Fibroblast of peridontal ligament (primary cell): ENCODE results near the gene LPCAT2.

Source experiments
- DNase-seq: peaks from one replicate; pipeline ENCODE4 v3.0.0-alpha.2; 2010; ENCODE audit errors: extremely low read depth

The LPCAT2 gene, protein sequence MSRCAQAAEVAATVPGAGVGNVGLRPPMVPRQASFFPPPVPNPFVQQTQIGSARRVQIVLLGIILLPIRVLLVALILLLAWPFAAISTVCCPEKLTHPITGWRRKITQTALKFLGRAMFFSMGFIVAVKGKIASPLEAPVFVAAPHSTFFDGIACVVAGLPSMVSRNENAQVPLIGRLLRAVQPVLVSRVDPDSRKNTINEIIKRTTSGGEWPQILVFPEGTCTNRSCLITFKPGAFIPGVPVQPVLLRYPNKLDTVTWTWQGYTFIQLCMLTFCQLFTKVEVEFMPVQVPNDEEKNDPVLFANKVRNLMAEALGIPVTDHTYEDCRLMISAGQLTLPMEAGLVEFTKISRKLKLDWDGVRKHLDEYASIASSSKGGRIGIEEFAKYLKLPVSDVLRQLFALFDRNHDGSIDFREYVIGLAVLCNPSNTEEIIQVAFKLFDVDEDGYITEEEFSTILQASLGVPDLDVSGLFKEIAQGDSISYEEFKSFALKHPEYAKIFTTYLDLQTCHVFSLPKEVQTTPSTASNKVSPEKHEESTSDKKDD

DNA sequence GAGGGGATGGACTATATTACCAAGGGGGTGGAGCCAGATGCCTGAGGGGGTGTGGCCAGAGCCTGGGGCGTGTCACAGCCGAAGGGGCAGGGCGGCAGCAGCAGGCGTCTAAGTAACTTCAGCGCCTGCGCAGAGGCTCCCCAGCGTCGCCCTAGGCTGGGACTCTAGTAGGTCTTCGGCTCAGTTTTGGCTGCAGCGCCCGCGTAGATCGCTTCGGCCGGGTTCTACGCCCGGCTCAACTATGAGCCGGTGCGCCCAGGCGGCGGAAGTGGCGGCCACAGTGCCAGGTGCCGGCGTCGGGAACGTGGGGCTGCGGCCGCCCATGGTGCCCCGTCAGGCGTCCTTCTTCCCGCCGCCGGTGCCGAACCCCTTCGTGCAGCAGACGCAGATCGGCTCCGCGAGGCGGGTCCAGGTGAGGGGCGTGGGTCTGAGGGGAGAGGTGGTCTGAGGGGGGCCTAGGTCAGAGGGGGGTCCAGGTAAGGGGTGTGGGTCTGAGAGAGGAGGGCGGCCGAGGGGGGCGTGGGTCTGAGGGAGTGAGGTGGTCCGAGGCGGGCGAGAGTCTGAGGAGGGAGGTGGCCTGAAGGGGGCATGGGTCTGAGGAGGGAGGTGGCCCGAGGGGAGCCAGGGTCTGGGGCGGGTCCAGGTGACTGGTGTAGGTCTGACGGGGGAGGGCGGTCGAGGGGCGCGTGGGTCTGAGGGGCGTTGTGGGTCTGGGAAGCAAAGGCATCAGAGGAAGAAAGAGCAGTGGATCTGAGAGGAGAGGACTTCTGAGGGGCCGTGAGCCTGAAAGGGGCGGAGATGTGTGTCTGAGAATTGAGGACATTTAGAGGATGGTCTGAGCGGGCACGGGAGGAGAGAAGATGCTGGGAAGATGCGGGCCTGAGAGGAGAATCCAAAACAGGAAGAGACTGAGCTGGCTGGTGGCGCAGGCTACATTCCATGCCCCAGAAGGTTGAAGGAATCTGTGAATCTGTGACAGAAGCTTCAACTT lies at the start of gene LPCAT2:
LPCAT2 (plus strand) TSS at position 132 of the 991 bp plus-strand sequence; CDS start at position 242, 110 bp downstream.
- peak; percentile 80 for DNase-seq

DNA sequence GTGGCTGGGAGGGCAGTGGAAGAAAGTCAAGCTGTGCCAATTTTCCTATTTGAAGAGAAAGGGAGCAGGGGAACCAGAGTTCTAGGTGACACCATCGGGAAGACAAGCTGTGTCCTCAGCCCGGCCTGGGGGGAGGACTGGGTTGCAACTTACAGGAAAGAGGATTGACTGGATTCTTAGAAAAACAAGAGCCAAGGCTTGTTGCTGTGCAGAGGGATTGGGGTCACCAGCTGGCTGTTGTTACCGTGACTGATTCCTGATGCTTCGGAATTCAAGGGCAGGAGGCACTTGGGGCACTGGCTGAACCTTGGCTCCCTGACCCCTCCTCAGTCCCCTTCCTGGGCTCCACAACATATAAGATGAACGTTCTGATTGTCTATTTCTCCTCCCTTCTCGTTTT lies 46.6 kb upstream of the LPCAT2 start:
- DNase-seq, result no peak

DNA sequence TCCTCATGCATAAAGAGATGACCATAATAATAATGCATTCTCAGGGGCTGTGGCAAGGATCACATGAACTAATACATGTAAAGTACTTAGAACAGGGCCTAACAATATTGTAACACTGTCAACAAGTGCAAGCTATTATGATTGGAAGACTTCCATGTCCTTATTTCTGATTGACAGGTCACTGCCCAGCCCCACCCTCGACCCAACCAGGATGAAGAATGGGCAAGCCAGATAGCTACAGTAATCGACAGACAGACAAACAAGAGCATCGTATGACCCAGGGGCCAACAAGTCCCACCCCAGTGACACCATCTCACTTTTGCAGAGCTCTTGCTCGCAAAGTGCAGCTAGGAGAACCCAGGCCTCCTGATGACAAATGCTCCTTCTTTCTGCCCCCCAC lies 44.5 kb upstream of the LPCAT2 start:
- DNase-seq, result no peak

DNA sequence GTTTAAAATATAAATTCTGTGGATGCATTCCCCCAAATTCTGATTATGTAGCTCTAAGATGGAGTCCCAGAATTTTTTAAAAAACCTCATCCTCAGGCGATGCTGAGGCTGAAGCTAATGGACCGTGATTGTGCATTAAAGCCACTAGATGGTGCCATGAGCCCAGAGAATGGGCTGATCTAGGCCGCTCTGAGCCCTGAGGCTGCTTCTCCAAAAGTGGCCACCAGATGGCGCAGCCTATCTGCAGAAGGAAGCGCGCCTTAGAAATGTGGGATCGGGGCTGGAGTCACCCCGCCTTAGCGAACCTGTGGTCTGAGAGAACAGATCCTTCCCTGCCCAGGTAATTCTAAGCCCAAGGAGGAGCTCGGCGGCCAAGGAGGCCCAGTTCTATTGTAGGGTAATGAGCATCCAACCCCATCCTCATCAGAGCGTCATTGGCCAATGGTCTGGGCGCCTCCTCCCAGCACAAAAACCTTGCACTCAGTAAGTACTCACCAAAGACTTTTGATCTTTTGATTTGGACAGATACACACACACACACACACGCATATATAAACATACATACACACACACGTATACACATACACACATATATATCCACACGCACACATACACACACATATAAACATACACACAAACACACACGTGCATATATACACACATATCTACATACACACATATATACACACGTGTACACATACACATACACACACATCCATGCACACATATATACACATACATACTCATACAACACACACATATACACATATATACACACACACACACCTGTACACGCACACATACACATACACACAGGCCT lies 43.6 kb upstream of the LPCAT2 start:
- peak; percentile 90 for DNase-seq

DNA sequence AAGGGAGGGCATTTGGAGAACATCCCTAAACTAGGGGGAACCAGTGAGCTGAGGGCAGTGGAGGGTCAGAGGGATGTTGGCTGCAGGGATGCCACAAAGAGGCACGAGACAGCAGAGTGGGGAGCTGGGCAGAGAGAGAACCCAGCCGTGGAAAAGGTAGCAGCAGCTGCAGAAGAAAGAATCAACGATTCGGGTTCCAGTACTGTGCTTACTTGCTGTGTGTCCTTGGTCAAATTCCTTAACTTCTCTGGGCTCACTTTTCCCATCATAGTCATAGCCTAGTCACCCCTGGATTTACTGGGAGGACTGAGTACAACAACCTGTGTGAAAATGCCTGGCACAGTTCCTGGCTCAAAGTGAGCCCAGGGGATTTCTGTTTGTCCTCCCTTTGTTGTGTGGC lies 42.7 kb upstream of the LPCAT2 start:
- DNase-seq, result no peak

DNA sequence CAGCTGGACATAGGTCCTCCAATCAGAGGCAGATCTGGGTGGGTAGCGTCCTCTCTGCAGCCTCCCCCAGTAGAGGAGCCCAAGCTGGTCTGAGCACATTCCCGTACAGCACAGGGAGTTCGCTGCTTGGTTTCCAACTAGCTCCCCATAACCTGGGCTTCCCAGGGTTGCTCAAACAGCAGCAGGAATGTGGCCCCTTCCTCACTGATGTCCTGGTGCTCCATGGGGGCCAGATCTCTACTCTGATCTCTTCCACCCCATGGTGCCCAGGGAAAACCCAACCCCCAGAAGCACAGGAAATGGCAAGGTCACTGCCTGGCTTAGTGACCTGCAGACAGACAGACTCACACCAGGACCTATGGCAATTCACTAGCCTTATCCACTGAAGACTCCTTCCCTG lies 41.0 kb upstream of the LPCAT2 start:
- DNase-seq, result no peak

DNA sequence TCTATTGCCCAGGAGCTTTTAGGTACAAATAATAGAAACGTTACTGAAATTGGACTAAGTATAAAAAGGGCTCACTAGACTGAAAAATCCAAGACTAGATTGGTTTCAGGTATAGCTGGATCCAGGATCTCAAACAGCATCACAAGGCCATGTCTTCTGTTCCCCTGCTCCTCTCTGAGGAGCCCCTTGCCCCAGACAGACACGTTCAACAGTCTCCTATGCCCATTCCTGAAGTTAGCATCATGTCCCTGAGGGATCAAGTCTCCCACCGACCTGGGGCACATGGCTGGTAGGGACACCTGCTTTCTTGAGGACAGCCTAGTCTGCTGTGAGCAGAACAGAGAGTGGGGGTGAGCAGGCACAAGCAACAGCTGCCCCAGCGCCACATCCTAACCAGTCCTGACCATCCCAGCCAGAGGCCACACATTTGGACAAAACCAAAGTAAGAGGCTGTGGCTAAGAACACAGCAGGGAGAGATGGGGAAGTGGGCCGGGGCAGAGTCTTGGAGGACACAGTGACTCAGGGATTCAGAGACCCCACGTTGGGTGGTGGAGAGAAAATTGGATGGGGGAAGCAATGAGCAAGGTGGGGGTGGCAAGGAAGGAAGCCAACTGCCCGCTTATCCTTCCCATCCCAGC lies 40.4 kb upstream of the LPCAT2 start:
- no peak for DNase-seq

DNA sequence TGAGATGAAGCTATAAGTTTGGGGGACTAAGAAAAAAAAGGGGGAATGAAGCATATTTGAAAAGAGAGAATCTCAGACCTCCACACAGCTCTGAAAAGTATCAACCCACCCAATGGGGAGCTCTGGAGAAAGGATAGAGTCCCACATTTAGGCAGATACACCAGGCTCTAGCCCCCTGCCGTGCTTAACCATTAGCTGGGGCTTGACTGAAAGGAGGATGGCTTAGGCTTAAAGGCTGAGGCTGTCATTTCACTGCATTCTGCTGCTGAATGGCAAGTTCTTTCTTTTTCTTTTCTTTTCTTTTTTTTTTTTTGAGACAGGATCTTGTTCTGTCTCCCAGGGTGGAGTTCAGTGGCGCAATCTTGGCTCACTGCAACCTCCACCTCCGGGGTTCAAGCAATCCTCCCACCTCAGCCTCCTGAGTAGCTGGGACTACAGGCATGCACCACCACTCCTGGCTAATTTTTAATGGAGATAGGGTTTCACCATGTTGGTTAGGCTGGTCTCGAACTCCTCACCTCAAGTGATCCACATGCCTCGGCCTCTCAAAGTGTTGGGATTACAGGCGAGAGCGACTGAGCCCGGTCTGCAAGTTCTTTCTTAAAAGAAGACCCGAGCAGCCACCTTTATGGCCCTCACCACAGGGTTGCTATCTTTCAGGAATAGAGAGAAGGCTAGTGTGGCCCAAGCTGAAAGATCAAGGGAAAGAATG lies 38.9 kb upstream of the LPCAT2 start:
- no peak for DNase-seq

DNA sequence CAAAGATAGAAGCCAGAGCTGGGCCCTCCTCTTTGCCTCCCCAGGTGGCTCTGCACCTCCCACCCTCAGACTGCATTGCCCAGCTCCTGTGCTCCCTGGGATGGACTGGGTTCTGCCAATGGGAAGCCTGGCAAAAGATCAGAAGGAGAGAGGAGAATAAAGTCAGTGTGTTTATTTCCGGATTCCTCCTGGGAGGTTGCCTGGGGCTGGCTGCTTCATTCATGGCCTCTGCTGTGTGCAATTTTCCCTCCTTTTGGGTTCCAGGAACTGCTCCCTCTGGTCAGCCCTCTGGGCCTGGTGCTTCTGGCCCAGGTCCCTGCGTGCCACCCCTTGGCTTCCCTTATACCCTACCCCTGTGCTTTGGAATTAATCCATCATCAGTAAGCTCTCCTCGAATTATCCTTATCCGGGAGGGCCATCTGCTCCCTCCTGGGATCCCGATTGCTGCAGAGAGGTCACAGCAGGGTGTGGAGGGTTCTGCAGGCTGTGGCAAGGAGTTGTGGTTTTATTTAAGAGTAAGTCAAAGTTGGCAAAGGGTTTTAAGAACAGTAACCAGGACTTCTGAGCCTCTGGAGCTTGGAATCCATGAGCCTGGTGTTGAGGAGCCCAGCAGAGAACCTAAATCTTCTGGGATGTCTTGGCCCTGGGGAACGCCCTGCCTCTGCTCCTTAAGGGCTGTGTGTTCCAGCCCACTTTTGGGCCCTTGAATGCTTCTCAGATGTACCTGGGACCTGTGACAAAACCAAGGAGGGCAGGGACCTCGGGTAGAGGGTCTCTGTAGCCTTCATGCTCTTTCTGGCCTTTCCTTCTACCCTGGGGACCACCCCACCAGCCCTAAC lies 38.1 kb upstream of the LPCAT2 start:
- DNase-seq, result peak; percentile 84

DNA sequence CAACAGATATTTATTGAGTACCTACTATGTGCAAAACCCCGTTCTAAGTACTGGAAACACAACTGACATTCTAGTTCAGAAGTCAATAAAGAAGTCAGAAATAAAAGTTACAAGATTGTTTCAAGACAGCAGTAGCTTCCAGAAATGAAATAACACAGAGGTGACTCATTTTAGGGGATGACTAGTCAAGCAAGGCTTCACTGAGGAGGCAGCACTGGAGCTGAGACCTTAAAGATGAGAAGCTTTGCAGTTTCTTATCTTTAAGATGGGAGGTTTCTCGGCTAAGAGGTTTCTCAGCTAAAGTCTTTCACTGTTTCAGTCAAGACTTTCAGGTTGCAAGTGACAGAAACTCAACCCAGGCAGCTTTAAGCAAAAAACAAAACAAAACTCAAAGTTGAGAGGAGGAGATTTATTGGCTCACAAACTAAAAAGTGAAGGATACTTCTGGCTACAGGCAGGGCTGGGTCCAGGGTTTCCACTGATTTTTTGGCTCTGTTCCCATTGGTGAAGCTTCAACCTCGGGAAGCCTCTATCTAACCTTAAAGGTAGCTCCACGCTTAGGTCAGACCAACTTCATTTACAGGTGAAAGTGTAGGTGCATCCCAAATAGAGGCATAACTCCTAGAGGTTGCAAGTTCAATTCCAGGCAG lies 37.3 kb upstream of the LPCAT2 start:
- peak; percentile 88 for DNase-seq

DNA sequence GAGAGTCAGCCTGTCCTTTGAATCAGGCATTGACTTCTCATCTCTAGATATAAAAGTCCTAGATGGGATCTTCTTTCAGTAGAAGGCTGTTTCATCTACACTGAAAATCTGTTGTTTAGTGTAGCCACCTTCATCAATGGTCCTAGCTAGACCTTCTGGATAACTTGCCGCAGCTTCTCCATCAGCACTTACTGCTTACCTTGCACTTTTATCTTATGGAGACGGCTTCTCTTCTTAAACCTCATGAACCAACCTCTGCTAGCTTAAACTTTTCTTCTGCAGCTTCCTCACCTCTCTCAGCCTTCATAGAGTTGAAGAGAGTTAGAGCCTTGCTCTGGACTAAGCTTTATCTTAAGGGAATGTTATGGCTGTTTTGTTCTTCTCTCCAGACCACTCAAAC lies 35.3 kb upstream of the LPCAT2 start:
- no peak for DNase-seq

DNA sequence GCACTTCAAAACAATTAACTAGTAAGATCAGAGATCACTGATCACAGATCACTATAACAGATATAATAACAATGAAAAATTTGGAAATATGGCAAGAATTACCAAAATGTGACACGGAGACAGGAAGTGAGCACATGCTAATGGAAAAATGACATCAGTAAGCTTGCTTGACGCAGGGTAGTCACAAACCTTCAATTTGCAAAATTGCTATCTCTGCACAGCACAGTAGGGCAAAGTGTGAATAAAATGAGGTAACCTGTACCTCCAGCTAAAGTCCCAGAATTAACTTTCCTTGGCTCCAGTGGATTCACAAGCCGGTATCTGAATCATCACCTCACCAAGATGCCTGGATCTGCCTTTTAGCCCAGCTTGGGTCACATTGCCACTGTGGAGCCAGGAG lies 34.1 kb upstream of the LPCAT2 start:
- DNase-seq, result no peak

DNA sequence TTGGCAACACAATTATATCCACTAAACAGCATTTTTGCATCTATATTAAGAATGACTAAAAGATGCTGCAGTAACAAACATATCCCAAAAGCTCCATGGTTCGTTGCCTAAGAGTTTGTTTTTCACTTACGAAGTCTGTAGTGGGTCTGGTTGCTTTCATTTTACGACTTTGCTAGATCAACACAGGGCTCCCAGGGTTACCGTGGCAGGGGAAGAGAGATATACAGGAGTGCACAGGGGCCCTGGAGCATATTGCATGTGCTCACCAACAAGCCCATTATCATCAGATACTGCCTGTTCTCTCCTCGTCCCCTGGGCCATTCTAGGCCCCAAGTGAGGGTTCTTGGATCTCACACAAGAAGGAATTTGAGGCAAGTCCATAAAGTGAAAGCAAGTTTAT lies 33.0 kb upstream of the LPCAT2 start:
- DNase-seq, result no peak

DNA sequence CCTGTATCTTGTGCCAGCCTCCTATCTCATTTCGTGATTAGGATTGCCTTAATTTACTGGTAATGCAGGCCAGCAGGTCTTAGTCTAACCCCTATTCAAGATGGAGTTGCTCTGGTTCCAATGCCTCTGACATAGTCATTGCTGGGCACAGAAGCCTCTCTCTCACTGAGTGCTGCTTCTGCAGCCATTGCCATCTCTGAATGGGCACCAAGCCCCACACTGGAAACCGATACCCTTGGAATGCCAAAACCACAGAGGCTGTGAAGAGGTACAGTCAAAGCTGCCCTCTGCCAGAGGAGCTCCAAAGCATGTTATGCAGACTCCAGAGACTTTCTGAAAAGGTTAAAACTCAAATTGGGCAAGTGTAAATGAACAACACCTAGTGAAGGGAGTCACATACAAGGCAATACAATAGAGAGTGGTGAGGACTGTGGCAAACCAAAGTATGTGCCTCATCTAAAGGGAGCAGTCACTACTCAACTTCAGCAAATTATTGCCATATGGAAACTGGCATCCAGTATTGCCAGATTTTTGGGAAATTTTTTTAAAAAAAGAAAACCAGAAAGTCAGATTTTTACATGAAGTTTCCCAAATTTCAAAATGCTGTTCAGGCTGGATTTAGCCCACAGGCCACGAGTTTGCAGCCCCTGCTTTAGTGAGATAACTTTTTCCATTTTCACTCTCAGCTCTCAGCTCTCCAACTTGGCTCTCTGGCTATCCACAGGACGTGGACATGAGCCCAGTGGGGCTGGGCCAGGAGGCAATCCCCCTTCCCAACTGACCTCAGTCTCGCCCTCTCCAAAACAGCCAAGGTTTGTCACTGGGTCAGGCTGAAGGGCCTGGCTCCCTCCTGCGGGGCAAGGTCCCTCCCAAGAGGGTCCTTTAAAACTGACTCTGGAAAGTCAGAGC lies 32.0 kb upstream of the LPCAT2 start:
- peak; percentile 71 for DNase-seq

DNA sequence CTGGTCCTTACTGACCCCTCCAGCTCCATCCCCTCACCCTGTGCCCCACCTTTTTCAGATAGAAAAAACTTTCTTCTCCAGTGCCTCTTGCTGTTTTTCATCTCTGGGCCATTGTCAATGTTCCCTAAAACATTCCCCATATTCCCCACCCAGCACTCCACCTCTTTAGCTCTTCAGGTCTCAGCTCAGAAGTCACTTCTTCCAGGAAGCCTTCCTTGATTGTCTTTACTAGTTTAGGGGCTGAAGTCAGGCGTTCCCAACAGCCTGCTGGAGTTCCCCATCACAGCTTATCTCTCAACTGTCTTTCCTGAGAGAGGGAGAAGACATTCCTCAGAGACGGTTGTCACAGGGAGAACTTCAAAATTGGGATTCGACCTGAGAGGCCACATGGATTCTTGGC lies 31.1 kb upstream of the LPCAT2 start:
- DNase-seq, result no peak

DNA sequence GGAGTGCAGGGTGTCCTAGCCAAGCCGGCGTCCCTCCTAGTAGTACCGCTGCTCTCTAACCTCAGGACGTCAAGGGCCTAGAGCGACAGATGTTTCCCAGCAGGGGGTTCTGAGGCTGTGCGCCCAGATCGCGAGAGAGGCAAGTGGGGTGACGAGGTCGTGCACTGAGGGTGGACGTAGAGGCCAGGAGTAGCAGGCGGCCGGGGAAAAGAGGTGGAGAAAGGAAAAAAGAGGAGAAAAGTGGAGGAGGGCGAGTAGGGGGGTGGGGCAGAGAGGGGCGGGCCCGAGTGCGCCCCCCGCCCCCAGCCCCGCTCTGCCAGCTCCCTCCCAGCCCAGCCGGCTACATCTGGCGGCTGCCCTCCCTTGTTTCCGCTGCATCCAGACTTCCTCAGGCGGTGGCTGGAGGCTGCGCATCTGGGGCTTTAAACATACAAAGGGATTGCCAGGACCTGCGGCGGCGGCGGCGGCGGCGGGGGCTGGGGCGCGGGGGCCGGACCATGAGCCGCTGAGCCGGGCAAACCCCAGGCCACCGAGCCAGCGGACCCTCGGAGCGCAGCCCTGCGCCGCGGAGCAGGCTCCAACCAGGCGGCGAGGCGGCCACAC lies 29.9 kb upstream of the LPCAT2 start, which contains the start of gene MMP2:
MMP2 (plus strand) TSS at position 372 of the 603 bp plus-strand sequence. CDS start 282 bp downstream, outside the sequence.
- peak; percentile 81 for DNase-seq

DNA sequence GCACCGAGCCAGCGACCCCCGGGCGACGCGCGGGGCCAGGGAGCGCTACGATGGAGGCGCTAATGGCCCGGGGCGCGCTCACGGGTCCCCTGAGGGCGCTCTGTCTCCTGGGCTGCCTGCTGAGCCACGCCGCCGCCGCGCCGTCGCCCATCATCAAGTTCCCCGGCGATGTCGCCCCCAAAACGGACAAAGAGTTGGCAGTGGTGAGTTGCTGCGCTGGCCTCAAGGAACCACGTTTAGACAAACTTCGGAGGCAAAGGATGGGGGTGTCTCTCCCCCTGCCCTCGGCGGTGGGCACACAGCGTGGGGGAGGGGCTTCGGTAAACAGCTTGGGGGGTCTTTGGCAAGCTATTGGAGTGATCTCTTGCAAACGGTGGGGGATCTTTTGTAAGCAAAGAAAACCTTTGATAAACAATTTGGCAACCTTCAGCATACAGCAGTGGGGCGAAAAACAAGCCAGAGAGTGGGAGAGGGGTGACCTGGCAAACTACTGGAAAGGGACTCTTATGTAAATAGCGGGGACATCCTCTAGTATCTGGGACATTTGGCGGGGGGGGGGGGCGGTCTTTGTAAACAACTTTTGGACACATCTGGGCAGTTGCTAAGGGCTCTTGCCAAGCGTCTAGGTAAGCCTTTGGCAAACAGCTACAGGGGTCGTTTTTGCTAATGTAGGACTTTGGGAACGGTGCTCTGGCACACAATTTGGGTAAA lies 29.3 kb upstream of the LPCAT2 start:
- no peak for DNase-seq
